Esophagus squamous epithelium (tissue), 5 donors: ENCODE measurements around the gene ANO4. TPM values are rescaled to one million over a fixed set of nuclear protein-coding genes. Genes with fewer than 3 reads are reported as not detected.

ENCODE experiments used
- DNase-seq: peaks from one replicate; lab custom pipeline; 2025; lab: John Stamatoyannopoulos, UW
- H3K27ac ChIP-seq, 4 donors: fragments of 200-600 bp; sonication (generic); one replicate each; pipeline ENCODE4 v1.5.1; 2016 to 2019; ENCODE audit warnings: mild to moderate bottlenecking in 1 of 4
- H3K27me3 ChIP-seq, 4 donors: fragments of 200-600 bp; sonication (generic); 1 replicate in 3 of 4; 2 replicates in 1 of 4; pipeline versions ENCODE4 v1.5.1 to v1.6.0; 2017 to 2021; ENCODE audit warnings: antibody characterized with exemption in 1 of 4
- H3K36me3 ChIP-seq, 3 donors: fragments of 200-600 bp; sonication (generic); one replicate each; pipeline ENCODE4 v1.5.1; 2016 to 2019
- H3K4me1 ChIP-seq, 3 donors: fragments of 200-600 bp; sonication (generic); one replicate each; pipeline ENCODE4 v1.5.1; 2017 to 2019
- H3K4me3 ChIP-seq, 4 donors: fragments of 200-600 bp; sonication (generic); 1 replicate in 3 of 4; 2 replicates in 1 of 4; pipeline ENCODE4 v1.5.1; 2016 to 2019; ENCODE audit warnings: mild to moderate bottlenecking in 2 of 4, moderate library complexity in 1 of 4
- H3K9me3 ChIP-seq, 3 donors: fragments of 200-600 bp; sonication (generic); one replicate each; pipeline ENCODE4 v1.5.1; 2016 to 2019
- CTCF ChIP-seq, 6 experiments: fragments of 450-650 bp in 4 of 6; fragments of 200-600 bp in 2 of 6; sonication (generic) in 2 of 6; IDR thresholded peaks; one replicate each; pipeline ENCODE4 v1.5.1; 2016 to 2019; ENCODE audit warnings: antibody characterized with exemption in 6 of 6, mild to moderate bottlenecking in 4 of 6, moderate library complexity in 4 of 6
- POLR2A ChIP-seq, 4 donors: fragments of 450-650 bp; IDR thresholded peaks; one replicate each; pipeline ENCODE4 v1.6.1; 2017; ENCODE audit warnings: antibody characterized with exemption in 4 of 4, mild to moderate bottlenecking in 4 of 4, moderate library complexity in 3 of 4
- WGBS, 2 donors: methylation state at CpG; one replicate each; pipeline ENCODE4 v1.1.5; 2018; 5-methylcytosine and 5-hydroxymethylcytosine counted together
- intact Hi-C: fragments of 100-400 bp; cut with DNase I; formaldehyde crosslinking; loops from one replicate; pipeline ENCODE4 v1.15.0; 2022
- total RNA-seq, 4 donors: library from RNA; depleted of rRNA; stranded (reverse); fragments of >200 nt; gene quantifications; one replicate each; pipeline ENCODE4 v1.1.0, GENCODE V29; 2016
- donor health status: DM: yes; HTN: yes; CAD: no.

ANO4 gene
- total RNA-seq, 4 donors from 2014 or later = 0.09 TPM; not detected in 3

GRCh38 chr12:100789975-100790374 is 4.6 kb upstream of the ANO4 start:
- no peak overlapping the region for H3K27ac ChIP-seq
- 64 to 79% methylated on average over 2 of the region's 2 CpGs for WGBS, 2 donors
- H3K36me3 ChIP-seq = no peaks in the 10 kb centered on the region
- intact Hi-C loops = no loop called here
- no peaks in the 10 kb centered on the region for H3K9me3 ChIP-seq
- no peaks in the 10 kb centered on the region for H3K4me1 ChIP-seq
- TF ChIP-seq POLR2A (IDR thresholded peaks at IDR 0.05) (no peak), CTCF (IDR thresholded peaks at IDR 0.05) (no peak)
- H3K4me3 ChIP-seq = no peak overlapping the region
- H3K27me3 ChIP-seq = peaks cover 0 to 12% (median 0%) of the 10 kb centered on the region in 4 donors
- no peak for DNase-seq

GRCh38 chr12:100790552-100790951 is 4.0 kb upstream of the ANO4 start:
- peaks cover 0 to 17% (median 0%) of the 10 kb centered on the region in 4 donors for H3K27me3 ChIP-seq
- no peak for DNase-seq
- H3K9me3 ChIP-seq = no peaks in the 10 kb centered on the region
- intact Hi-C loops = no loop called here
- 75 to 80% methylated on average over 1 of the region's 1 CpG for WGBS, 2 donors
- no peaks in the 10 kb centered on the region for H3K36me3 ChIP-seq
- H3K4me1 ChIP-seq = no peaks in the 10 kb centered on the region
- no peak for TF ChIP-seq POLR2A (IDR thresholded peaks at IDR 0.05)
- TF ChIP-seq CTCF (IDR thresholded peaks at IDR 0.05) = no peak
- no peak overlapping the region for H3K4me3 ChIP-seq
- H3K27ac ChIP-seq = no peak overlapping the region

GRCh38 chr12:100793182-100793581 is 1.4 kb upstream of the ANO4 start:
- peaks cover 0 to 17% (median 0%) of the 10 kb centered on the region in 4 donors for H3K27me3 ChIP-seq
- no peak for TF ChIP-seq POLR2A (IDR thresholded peaks at IDR 0.05)
- no peaks in the 10 kb centered on the region for H3K36me3 ChIP-seq
- H3K27ac ChIP-seq = no peak overlapping the region
- H3K9me3 ChIP-seq = no peaks in the 10 kb centered on the region
- no peak for DNase-seq
- intact Hi-C loops = no loop called here
- H3K4me3 ChIP-seq = no peak overlapping the region
- 14 to 27% methylated on average over 2 of the region's 2 CpGs for WGBS, 2 donors
- H3K4me1 ChIP-seq = no peaks in the 10 kb centered on the region

GRCh38 chr12:100795174-100795799 is 711 bp downstream of the ANO4 start:
- no peak overlapping the region for H3K4me3 ChIP-seq
- intact Hi-C loops = no loop called here
- TF ChIP-seq POLR2A (IDR thresholded peaks at IDR 0.05) (no peak), CTCF (IDR thresholded peaks at IDR 0.05) (no peak)

GRCh38 chr12:100795800-100796179 is 1.2 kb downstream of the ANO4 start:
- no peak overlapping the region for H3K27ac ChIP-seq
- no peaks in the 10 kb centered on the region for H3K4me1 ChIP-seq
- DNase-seq = no peak
- no peak overlapping the region for H3K4me3 ChIP-seq
- TF ChIP-seq POLR2A (IDR thresholded peaks at IDR 0.05) (no peak), CTCF (IDR thresholded peaks at IDR 0.05) (no peak)
- H3K27me3 ChIP-seq = peaks cover 0 to 17% (median 0%) of the 10 kb centered on the region in 4 donors
- WGBS, 2 donors = 71 to 79% methylated on average over 6 of the region's 6 CpGs
- no peaks in the 10 kb centered on the region for H3K36me3 ChIP-seq
- intact Hi-C loops = no loop called here
- H3K9me3 ChIP-seq = no peaks in the 10 kb centered on the region

More at GRCh38 chr12:100795174-100795799, 711 bp downstream of the ANO4 start:
- H3K9me3 ChIP-seq = no peaks in the 10 kb centered on the region
- H3K27ac ChIP-seq = no peak overlapping the region
- WGBS, 2 donors = 19 to 37% methylated on average over 8 of the region's 9 CpGs
- H3K27me3 ChIP-seq = peaks cover 0 to 17% (median 0%) of the 10 kb centered on the region in 4 donors
- H3K4me1 ChIP-seq = no peaks in the 10 kb centered on the region
- DNase-seq = no peak
- H3K36me3 ChIP-seq = no peaks in the 10 kb centered on the region
